VCaP (cell line): ENCODE data around the gene TH.

Experiments used
- H3K27ac ChIP-seq: fragments of 450-650 bp; 2 replicates; pipeline ENCODE4 v1.5.1; 2017
- TF ChIP-seq, protein P1 (sequence below): fragments of 450-650 bp; conservative IDR thresholded peaks from 2 replicates; pipeline ENCODE4 v1.5.1; 2017; ENCODE audit warnings: mild to moderate bottlenecking, moderate library complexity

Gene TH

DNA sequence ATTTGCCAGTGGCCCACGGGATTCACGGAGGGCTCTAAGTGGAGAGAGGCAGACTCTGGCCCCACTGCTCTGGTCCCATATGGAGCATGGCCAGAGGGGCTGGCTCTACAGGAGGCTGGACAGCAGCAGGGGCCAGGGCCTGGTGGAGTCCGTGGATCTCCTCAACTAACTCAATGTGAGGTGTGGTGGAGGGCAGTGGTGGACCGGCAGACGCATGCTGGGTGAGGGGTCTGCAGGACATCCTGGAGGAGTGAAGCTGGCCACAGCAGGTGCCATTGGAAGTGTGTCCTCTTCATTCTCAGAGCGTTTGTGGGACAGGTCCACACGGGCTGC lies 48.0 kb downstream of the TH start:
- TF ChIP-seq, protein P1, sequence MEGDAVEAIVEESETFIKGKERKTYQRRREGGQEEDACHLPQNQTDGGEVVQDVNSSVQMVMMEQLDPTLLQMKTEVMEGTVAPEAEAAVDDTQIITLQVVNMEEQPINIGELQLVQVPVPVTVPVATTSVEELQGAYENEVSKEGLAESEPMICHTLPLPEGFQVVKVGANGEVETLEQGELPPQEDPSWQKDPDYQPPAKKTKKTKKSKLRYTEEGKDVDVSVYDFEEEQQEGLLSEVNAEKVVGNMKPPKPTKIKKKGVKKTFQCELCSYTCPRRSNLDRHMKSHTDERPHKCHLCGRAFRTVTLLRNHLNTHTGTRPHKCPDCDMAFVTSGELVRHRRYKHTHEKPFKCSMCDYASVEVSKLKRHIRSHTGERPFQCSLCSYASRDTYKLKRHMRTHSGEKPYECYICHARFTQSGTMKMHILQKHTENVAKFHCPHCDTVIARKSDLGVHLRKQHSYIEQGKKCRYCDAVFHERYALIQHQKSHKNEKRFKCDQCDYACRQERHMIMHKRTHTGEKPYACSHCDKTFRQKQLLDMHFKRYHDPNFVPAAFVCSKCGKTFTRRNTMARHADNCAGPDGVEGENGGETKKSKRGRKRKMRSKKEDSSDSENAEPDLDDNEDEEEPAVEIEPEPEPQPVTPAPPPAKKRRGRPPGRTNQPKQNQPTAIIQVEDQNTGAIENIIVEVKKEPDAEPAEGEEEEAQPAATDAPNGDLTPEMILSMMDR = no peak
- no peak overlapping the region for H3K27ac ChIP-seq

DNA sequence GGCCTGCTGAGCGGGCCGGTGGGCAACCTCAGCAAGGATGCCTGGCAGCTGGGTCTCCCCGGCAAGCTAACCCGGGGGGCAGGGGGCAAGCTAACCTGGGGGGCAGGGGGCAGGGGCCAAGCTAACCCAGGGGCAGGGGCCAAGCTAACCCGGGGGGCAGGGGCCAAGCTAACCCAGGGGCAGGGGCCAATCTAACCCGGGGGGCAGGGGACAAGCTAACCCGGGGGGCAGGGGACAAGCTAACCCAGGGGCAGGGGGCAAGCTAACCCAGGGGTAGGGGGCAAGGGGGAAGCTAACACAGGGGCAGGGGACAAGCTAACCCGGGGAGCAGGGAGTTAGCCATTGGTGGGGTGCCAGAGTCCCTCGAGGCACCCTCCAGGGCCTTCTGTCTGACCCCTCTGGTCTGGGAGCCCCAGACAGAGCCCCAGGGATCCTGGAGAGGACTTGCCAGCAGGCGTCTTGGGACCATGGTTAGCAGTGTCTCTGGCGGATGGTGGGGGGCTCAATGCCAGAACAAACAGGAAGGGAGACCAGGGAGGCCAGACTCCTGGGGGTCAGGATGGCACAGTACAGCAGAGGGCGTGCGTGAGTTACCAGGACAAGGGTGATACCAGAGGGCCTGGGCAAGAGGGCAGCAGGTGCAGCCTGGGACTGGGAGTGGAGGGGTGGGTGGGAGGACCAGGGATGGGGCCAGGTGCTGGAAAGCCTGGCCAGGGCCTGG lies 48.5 kb downstream of the TH start:
- no peak overlapping the region for H3K27ac ChIP-seq
- TF ChIP-seq, protein P1 = no peak

DNA sequence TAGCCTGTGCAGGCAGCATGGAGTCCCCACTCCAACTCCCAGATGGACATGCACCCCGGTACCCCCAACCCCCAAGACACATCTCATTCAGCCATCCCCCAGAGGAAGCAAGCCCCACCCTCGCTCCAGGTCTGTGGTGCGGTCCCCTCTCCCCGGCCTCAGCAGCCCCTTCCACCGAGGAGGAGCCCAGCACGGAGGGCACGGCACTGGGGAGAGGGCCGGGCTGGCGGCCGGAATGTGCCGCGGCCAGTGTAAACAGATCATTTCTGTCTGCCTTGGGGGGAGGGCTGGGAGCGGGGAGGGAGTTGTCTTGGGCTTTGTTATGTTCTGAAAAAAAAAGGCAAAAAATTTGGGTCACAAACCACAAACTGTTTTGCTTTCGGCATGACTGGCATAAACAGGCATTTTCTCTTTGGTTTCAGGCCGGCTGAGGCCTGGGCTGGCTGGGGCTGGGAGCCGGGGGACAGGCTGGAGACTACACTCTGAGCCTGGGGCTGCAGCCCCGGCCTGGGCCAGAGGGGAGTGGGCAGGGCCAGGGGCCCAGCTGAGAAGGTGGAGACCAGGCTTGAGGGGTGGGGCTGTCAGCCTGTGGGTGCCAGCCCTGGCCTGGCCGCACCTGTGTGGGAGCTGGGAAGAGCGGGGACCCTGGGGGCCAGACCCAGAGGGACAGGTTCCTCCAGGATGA lies 49.3 kb downstream of the TH start:
- H3K27ac ChIP-seq = no peak overlapping the region
- TF ChIP-seq, protein P1 = no peak

DNA sequence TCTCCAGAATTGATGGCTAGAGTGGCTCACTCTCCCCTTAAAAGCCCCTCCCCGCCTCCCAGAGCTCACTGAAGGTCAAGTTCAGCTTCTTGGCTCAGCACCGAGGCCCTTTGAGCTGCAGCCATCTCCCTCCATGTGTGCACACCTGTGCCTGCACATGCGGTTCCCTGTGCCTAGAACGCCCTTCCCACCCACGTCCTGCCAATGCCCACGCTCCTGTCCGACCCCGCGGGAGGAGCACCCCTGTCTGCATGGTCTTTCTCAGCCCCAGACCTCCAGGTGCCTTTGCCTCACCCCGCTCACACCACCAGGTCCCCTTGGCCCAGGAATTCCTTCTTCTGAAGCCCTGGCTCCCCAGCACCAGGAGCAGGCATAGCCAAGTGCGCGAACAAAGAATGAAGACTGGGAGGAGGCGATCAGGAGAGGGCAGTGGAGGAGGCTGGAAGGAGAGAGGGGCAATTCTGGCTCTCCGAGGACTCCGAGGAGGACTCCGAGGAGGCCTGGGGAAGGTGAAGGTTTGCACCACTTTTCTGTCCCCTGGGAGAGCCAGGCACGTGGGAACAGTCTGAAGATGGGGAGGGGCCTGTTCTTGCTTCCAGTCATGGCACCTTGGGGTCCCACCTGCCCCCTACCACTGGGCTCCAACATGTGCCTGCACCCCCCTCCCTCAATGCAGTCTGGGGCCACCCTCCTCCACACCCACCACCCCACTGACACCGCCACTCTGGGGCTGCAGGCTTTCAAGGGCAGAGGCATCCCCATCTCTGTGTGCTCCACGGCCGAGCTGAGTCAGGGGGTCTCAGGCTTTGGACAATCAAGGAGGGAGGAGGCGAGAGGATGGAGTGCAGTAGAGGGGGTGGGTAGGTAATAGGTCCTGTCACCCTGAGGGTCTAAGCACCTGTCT lies 50.1 kb downstream of the TH start:
- TF ChIP-seq, protein P1 = no peak
- no peak overlapping the region for H3K27ac ChIP-seq

DNA sequence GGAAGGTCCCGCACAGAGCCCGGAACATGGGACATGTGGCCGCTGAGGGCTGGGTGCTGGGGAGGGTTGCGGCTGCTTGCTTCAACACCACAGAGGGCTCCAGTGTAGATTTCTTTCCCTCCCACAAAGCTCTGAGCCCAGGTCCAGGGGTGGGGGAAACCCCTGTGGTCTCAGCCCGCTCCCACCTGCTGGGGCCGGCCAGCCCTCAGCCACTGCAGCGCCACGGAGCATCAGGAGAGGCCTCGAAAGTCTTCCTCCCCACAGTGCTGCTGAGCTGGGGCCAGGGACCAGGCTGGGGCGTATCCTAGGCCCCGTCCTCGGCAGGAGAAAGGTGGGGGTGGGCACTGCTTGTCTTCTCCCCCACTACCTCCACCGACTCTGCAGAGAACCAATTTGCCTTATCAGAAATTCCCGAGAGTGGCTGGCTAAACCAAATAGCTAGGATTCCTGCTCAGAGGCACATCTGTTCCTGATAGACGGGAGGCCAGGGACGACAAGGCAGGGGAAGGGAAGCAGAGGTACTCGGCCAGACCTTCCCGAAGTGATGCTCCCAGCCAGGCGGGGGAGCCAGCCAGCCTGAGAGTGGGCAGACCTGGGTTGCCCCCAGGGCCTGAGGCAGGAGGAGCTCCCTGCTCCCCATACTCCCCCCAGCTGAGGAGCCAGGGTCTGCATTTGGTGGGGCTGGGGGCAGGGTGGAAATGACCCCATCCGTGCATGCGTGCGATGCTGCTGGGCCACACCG lies 51.1 kb downstream of the TH start:
- no peak overlapping the region for H3K27ac ChIP-seq
- TF ChIP-seq, protein P1 = no peak

DNA sequence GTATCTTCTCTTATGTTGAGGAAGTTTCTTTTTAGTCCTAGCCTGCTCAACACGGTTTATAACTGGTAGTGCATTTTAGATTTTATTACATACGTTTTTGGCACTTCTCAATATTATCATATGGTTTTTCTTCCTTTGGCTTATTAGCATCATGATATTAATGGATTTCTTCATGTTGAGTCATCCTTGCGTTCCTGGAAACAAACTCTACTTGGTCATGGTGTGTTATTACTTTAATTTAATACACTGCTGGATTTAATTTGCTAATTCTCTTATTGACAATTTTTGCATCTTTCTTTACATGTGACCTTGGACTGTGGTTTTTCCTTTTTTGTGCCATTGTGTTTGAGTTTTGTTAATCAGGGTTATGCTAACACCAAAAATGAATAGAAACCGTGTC lies 52.9 kb downstream of the TH start:
- H3K27ac ChIP-seq = no peak overlapping the region
- TF ChIP-seq, protein P1 = no peak

DNA sequence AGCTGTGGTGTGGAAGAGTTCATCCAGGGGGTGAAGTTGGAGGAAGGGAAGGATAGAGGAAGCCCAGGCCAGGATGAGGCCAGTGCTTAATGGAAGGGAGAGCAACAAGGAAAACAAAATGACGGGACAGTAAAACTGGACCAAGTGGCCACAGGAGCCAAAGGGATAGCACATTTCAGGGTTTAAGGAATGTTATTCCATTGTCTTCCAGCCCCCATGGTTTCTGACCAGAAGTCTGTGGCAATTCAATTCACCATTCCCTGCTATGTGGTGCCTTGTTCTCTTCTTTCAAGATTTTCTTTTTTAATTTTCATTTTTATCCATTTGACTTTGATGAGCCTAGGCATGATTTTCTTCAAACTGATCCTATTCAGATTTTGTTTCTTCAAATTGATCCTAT lies 54.9 kb downstream of the TH start:
- TF ChIP-seq, protein P1 = no peak
- no peak overlapping the region for H3K27ac ChIP-seq
